ENCODE data around the gene PIF1.
"Not testable (repeated sequence)": the region's sequence is repeated elsewhere in the genome, so short reads cannot be mapped to it uniquely, and the experiment has no call there.

Gene PIF1

GRCh38 chr15:64809649-64810496, 15.6 kb downstream of the PIF1 start:
- DNase-seq, result no peak

DNA sequence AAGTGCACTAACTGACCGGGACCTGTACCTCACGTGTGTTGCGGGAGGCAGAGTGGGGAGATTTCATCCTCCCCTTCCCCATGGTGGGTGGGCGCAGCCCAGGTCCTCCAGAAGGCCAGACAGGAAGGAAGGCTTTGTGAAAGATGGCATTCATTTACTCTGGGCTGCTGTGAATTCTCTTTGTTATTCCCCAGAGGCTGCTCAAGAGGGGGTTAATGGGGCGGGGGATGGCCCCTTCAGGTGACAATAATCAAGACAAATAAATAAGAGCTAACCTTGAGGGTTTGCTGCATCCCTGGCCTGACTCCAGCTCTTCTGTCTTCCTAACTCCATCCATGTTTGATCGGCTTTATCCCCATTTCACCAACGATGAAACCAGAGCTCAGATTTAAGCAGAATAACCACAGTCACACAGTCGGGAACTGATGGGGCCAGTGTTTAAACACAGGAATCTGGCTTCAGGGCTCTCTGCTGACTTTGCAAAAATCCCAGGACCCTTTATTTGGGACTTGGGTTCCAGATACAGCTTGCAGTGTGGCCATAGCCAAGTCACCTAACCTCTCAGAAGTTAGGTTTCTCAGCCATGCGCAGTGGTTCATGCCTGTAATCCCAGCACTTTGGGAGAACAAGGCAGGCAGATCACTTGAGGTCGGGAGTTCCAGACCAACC, 16.5 kb downstream of the PIF1 start:
- DNase-seq, result no peak

DNA sequence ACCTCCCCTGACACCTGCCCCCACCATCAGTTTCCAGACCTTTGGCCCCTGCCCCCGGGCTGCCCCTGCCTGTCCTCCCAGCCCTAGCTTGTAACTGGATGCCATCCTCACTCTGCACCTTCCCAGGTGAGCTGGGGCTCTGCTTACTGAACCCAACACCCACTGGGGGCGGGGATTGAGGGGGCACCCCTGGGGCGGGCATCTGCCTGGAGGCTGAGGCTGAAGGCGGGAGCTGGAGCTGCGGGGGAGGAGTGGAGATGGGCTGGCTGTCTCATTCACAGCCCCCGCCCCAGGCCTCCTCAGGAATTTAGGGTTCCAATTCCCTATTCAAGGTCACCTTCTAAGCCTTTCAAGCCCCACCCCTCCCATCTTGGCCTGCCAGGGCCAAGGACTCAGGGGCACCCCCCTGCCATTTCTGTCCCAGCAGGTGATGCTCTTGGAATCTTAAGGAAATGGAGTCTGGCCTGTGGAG, 17.7 kb downstream of the PIF1 start:
- no peak for DNase-seq

DNA sequence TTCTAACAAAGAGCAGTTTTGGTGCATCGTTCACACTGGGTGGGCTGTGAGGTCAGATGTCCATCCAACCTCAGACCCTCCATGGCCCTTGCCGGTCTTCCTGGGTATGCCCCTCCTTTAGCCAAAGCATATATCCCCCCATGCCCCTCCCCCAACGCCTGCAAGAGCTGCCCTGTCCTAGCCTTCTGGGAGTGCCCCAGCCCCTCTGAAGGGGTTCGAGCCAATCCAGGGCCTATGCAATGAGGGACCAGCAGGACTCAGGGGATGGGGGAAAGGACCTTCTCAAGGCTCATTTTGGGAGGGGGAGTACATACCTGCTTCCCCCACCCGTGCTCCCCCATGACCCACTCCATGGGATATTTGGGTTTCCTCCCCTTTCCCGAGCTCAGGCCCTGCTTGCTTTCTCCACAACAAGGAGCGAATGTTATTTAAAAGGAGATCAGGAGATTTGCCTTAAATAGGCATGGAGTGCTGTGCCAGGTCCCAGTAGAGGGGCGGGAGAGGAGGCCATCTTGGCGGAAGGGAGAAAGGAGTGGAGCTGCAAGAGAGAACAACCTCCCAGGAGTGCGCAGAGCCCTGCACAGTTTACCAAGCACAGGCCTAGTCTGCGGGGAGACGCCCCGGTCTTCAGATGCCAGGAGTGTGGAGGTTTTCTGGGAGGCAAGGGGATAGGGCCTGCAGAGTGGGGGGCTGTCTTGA, 18.2 kb downstream of the PIF1 start:
- no peak for DNase-seq

DNA sequence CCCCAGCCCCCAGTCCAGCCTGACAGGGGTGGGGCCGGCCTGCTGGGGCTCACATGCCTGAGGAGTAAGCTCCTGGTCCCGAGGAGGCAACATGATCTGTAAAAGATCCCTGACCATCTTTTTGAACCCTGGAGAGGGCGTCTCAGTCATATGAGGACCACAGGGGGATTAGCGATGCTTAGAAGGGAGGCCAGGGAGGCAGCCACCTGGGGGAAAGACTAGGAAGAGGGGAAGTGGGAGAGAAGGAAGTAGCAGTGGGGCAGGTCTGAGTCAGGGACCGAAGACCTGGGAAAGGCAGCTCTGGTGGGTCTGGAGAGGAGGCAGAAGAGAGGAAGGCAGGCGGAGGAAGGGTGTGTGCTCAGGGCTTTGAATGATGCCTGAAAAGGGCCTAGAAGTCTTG, 18.9 kb downstream of the PIF1 start:
- no peak for DNase-seq

DNA sequence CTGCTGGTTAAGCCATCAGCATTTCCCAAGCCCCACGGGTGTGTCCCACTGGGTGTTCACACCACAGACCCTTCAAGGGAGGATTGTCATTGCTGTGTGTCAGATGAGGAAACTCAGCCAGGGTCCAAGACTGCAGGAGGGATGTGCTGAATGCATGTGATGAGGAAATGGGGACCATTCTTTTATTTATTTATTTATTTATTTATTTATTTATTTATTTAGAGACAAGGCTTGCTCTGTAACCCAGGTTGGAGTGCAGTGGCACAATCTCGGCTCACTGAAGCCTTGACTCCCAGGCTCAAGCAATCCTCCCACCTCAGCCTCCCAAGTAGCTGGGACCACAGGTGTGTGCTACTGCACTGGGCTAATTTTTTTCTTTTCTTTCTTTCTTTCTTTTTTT, 20.8 kb downstream of the PIF1 start:
- no peak for DNase-seq

GRCh38 chr15:64803526-64803925, 21.9 kb downstream of the PIF1 start:
- no peak for DNase-seq

GRCh38 chr15:64800476-64800875, 25.0 kb downstream of the PIF1 start:
- DNase-seq, result no peak

GRCh38 chr15:64798905-64799304, 26.5 kb downstream of the PIF1 start:
- not testable (repeated sequence) for DNase-seq

- DNase-seq, result not testable (repeated sequence)
Measured at GRCh38 chr15:64795921-64796320, 29.5 kb downstream of the PIF1 start.

GRCh38 chr15:64795299-64795698, 30.1 kb downstream of the PIF1 start:
- not testable (repeated sequence) for DNase-seq

GRCh38 chr15:64792282-64792681, 33.2 kb downstream of the PIF1 start:
- DNase-seq, result no peak

GRCh38 chr15:64791401-64791800, 34.0 kb downstream of the PIF1 start:
- DNase-seq, result no peak

DNA sequence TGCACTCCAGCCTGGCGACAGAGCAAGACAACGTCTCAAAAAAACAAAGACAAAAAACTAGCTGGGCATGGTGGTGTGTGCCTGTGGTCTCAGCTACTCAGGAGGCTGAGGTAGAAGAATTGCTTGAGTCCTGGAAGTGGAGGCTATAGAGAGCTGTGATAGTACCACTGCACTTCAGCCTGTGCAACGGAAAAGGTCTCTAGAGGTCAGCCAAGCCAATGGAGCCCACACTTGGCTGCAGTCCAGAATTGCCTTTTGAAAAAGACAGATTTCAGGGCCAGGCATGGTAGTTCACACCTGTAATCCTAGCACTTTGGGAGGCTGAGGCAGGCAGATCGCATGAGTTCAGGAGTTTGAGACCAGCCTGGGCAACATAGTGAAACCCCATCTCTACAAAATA, 41.7 kb downstream of the PIF1 start:
- DNase-seq, result no peak

- DNase-seq, result no peak
Measured at GRCh38 chr15:64782751-64783150, 42.7 kb downstream of the PIF1 start.

DNA sequence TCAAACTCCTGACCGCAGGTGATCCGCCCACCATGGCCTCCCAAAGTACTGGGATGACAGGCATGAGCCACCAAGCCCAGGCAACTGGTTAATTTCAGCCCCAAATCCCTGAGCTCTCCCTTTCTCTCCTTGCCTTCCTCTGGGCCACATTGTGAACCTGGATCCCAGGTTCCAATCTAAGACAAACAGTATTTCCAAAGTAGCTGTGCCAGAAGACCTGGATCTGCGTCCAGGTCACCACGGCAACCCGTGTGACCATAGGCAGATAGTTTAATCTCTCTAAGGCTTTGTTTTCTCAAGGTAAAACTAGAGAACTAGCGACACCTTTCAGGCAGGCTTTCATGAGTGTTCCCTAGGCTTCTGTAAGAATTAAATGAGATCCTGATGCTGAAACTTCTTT, 44.1 kb downstream of the PIF1 start:
- no peak for DNase-seq

DNA sequence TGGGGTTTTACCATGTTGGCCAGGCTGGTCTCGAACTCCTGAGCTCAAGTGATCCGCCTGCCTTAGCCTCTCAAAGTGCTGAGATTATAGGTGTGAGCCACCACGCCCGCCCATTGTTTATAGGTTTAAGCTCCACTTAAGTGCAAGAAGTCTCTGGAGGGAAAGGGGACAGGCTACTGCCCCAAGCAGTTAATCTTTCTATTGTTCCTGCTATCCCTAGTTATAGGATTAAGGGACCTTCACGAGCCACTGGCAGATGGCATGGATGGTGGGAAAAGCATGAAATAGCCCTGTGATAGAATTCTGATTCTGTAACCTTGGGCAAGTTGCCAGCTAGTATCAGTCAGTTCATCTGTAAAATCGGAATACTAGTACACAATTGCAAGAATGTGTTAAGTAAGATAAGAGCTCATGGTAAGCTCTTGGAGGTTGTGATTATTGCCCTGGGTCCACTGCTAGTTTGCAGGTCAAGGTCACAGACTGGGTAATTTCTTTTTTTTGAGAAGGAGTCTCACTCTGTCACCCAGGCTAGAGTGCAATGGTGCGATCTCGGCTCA, 44.8 kb downstream of the PIF1 start:
- DNase-seq, result no peak

DNA sequence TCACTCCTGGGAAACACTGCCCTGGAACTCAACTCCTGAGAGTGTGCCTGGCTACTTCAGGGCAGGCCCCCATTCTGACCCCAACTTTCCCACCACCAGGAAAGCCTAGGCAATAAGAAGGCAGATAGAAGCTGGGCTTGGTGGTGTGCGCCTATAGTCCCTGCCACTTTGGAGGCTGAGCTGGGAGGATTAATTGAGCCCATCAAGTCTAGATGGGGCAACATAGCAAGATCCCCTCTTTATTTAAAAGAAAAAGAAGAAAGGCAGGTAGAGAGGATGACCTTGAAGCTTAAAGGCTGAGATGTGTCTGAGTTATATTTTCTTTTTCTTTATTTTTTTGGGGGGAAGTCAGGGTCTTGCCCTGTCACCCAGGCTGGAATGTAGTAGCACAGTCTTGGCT, 45.8 kb downstream of the PIF1 start:
- DNase-seq, result no peak

- no peak for DNase-seq
Measured at GRCh38 chr15:64779024-64779423, 46.4 kb downstream of the PIF1 start.

- DNase-seq, result no peak
Measured at GRCh38 chr15:64776402-64776786, 49.1 kb downstream of the PIF1 start.

DNA sequence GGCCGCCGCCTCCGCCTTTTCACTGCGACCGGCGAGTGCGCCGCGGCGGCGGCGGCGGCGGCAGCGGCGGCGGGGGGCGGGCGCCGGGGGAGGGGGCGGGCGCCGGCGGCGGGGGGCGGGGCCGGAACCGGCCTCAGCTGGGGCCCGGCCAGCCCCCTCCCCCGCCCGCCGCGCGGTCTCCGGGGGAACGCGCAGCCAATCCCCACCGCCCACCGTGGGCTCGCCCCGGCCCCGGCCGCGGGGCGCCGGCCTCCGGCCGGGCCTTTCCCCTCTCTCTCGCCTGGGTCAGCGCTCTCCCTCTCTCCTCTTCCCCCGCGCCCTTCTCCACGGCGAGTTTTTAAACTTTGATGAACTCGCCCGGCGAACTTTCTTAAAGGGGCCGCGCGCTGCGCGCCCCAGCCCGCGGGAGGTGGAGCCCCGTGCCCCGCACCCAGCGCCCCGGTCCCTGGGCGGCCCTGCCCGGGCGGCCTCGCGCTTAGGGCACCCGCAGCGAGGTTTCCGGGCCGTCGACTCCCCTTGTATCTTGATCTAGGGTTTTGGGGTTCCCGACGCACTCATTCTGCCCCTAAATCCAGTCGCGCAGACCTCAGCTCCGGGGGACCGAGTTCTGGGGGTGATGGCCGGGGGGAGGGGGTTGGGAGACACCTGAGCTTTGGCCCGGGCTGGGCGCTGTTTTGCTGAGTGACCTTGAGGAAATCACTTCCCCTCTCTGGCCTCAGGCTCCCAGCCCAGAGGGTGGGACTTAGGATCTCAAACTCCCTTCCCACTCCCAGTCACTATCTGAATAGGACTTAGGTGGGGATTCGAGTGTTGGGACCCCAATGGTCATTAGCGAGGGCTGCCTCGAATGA, 49.7 kb downstream of the PIF1 start, which contains the start of gene RBPMS2:
Gene RBPMS2, minus strand, starts transcription at position 39 of the 851 bp plus-strand sequence. CDS start 270 bp downstream, outside the sequence.
- DNase-seq, result no peak

Data from cortex of kidney (tissue), 1 donor.